ENCODE results near the gene SUMF2.

Gene SUMF2

DNA sequence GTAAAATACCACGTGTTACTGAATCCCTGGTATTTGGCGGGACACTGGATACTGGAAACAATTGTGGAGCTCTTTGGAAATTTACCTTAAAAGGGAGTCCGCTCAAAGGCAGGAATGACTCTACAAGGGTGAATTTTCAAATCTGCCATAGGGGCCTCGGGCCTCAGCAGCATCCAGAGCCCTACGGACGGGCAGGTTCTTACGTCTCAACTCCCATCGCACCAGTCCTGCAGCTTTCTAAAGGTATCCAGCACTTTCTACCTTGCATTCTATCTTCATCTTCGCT is 13.1 kb upstream of the SUMF2 start:
- H2BK12ac ChIP-seq (ENCODE audit: low read length in 2 of 2), result peak overlapping the region in 1 of 2 experiments; percentile 56
- H3K4me1 ChIP-seq (ENCODE audit: control insufficient read depth, insufficient read depth, low read depth, low read length), result peaks cover 23% of the 10 kb centered on the region
- WGBS, result 0% methylated on average over 9 of the region's 9 CpGs
- H2BK120ac ChIP-seq (ENCODE audit: low read depth, low read length), result peak overlapping the region; percentile 75
- no peaks in the 10 kb centered on the region for H3K79me1 ChIP-seq (replicated peaks; ENCODE audit: low read length, poor library complexity, severe bottlenecking)
- H3K4ac ChIP-seq (ENCODE audit: low read depth in 1 of 2, low read length in 2 of 2), result peak overlapping the region in 1 of 2 experiments; percentile 56
- H3K36me3 ChIP-seq (ENCODE audit: control insufficient read depth in 1 of 2, insufficient read depth in 2 of 2, low read depth in 1 of 2, low read length in 2 of 2), result peaks cover 4 to 33% of the 10 kb centered on the region in 2 experiments
- H3K27ac ChIP-seq (ENCODE audit: low read length, poor library complexity, severe bottlenecking), result peak overlapping the region; percentile 94
- no peak for DNase-seq
- H2BK5ac ChIP-seq (ENCODE audit: low read depth, low read length, poor library complexity, severe bottlenecking), result peak overlapping the region; percentile 14
- no peaks in the 10 kb centered on the region for H3K9me3 ChIP-seq (ENCODE audit: control insufficient read depth, low read length)
- H3K4me2 ChIP-seq (ENCODE audit: low read length, poor library complexity, severe bottlenecking), result peak overlapping the region; percentile 66
- H2BK15ac ChIP-seq (ENCODE audit: low read depth, poor library complexity, severe bottlenecking), result no peak overlapping the region
- H4K8ac ChIP-seq (ENCODE audit: low read length), result peak overlapping the region; percentile 90
- H2AFZ ChIP-seq (ENCODE audit: low read depth, low read length), result no peak overlapping the region
- no peak overlapping the region for H3K23ac ChIP-seq (ENCODE audit: low read length in 2 of 2)
- H3K14ac ChIP-seq (ENCODE audit: low read length in 2 of 2), result no peak overlapping the region
- H3K18ac ChIP-seq (ENCODE audit: low read depth in 1 of 2, low read length in 2 of 2), result peak overlapping the region; percentile 55 to 86
- peak overlapping the region; percentile 61 to 98 for H3K4me3 ChIP-seq (ENCODE audit: insufficient read depth in 1 of 2, low read depth in 1 of 2, low read length in 2 of 2)
- H2AK5ac ChIP-seq (ENCODE audit: low read length, severe bottlenecking), result peak overlapping the region; percentile 86
- H4K91ac ChIP-seq (ENCODE audit: low read length), result peak overlapping the region; percentile 91
- H3K9ac ChIP-seq (ENCODE audit: low read length), result peak overlapping the region; percentile 100
- no peaks in the 10 kb centered on the region for H3K27me3 ChIP-seq (ENCODE audit: control insufficient read depth in 1 of 2, insufficient read depth in 1 of 2, low read length in 2 of 2)

DNA sequence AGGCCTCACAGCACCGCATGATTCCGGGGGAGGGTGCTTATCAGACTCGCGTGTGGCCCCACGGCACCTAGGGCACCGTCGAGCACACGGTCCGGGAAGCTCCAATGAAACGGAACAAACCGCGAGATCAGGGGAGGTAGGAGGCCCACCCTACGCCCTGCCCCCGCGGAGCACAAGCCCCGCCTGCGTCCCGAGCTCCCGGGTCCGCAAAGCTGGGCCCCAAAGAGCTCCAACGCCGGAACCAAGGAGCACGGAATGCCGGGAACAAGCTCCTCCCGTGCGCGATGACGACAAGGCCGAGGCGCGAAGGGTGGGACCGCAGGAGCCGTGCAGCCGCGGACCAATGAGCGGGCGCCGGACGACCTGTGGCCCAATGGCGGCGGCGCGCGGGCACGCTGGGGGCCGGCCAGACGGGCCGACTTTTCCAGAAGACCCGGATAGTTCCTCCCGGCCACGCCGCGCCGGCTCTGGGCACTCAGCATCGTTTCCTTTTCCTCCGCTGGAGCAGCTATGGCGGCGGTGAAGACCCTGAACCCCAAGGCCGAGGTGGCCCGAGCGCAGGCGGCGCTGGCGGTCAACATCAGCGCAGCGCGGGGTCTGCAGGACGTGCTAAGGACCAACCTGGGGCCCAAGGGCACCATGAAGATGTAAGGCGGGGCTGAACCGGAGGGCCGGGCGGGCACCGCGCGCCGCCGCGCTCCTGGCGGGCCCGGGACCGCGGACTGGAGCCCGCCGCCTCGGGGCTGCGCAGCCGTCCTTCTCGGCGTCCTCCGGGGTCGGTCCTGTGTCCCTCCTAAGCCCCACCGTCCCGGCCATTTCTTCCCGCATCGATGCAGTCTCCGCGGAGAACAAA is 12.5 kb upstream of the SUMF2 start, which contains the start of the genes CCT6A and PSPH:
CCT6A (plus strand) TSS at position 427 of the 853 bp plus-strand sequence; CDS start at position 511, 84 bp downstream.
PSPH (minus strand) TSS at position 106 of the 853 bp plus-strand sequence. CDS start 30,232 bp downstream, outside the sequence.
- Histone ChIP-seq H3K4ac (ENCODE audit: low read depth in 1 of 2, low read length in 2 of 2) (peak within 1 kb of the TSS; percentile 90 to 99), H4K91ac (ENCODE audit: low read length) (peak within 1 kb of the TSS; percentile 95), H4K8ac (ENCODE audit: low read length) (peak within 1 kb of the TSS; percentile 90), H2BK5ac (ENCODE audit: low read depth, low read length, poor library complexity, severe bottlenecking) (peak within 1 kb of the TSS; percentile 87), H3K9ac (ENCODE audit: low read length) (peak within 1 kb of the TSS; percentile 100), H2BK12ac (ENCODE audit: low read length in 2 of 2) (peak within 1 kb of the TSS; percentile 72 to 82), H3K4me2 (ENCODE audit: low read length, poor library complexity, severe bottlenecking) (peak within 1 kb of the TSS; percentile 67), H3K9me3 (ENCODE audit: control insufficient read depth, low read length) (no peaks in the 10 kb centered on the region), H3K27ac (ENCODE audit: low read length, poor library complexity, severe bottlenecking) (peak within 1 kb of the TSS; percentile 94), H3K79me1 (replicated peaks; ENCODE audit: low read length, poor library complexity, severe bottlenecking) (no peaks in the 10 kb centered on the region), H3K36me3 (ENCODE audit: control insufficient read depth in 1 of 2, insufficient read depth in 2 of 2, low read depth in 1 of 2, low read length in 2 of 2) (peaks cover 7 to 39% of the 10 kb centered on the region in 2 experiments), H2AFZ (ENCODE audit: low read depth, low read length) (peak within 1 kb of the TSS; percentile 93), H2AK5ac (ENCODE audit: low read length, severe bottlenecking) (peak within 1 kb of the TSS; percentile 86), H3K27me3 (ENCODE audit: control insufficient read depth in 1 of 2, insufficient read depth in 1 of 2, low read length in 2 of 2) (no peaks in the 10 kb centered on the region), H3K4me1 (ENCODE audit: control insufficient read depth, insufficient read depth, low read depth, low read length) (peaks cover 20% of the 10 kb centered on the region), H3K14ac (ENCODE audit: low read length in 2 of 2) (peak within 1 kb of the TSS in 1 of 2 experiments; percentile 99), H3K4me3 (ENCODE audit: insufficient read depth in 1 of 2, low read depth in 1 of 2, low read length in 2 of 2) (peak within 1 kb of the TSS; percentile 98), H3K18ac (ENCODE audit: low read depth in 1 of 2, low read length in 2 of 2) (peak within 1 kb of the TSS; percentile 91 to 99), H2BK120ac (ENCODE audit: low read depth, low read length) (peak within 1 kb of the TSS; percentile 75), H2BK15ac (ENCODE audit: low read depth, poor library complexity, severe bottlenecking) (no peak within 1 kb of the TSS), H3K23ac (ENCODE audit: low read length in 2 of 2) (peak within 1 kb of the TSS in 1 of 2 experiments; percentile 83)
- under 1% methylated on average over 96 of the region's 97 CpGs for WGBS
- DNase-seq, result peak; percentile 99

DNA sequence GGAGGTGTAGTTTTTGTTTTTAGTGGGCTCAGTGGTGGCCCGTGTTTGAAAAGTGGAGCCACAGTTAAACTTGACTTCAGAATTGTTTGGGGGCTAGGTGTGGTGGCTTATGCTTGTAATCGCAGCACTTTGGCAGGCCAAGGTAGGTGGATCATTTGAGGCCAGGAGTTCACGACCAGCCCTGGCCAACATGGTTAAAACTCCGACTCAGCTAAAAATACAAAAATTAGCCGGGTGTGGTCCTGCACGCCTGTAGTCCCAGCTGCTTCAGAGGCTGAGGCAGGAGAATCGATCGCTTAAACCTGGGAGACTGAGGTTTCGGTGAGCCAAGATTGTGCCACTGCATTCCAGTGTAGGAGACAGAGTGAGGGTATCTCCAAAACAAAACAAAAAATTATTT is 10.7 kb upstream of the SUMF2 start:
- Histone ChIP-seq H2AK5ac (ENCODE audit: low read length, severe bottlenecking) (peak overlapping the region; percentile 2), H2BK15ac (ENCODE audit: low read depth, poor library complexity, severe bottlenecking) (no peak overlapping the region), H3K27me3 (ENCODE audit: control insufficient read depth in 1 of 2, insufficient read depth in 1 of 2, low read length in 2 of 2) (no peaks in the 10 kb centered on the region), H4K91ac (ENCODE audit: low read length) (no peak overlapping the region), H3K9ac (ENCODE audit: low read length) (peak overlapping the region; percentile 100), H3K36me3 (ENCODE audit: control insufficient read depth in 1 of 2, insufficient read depth in 2 of 2, low read depth in 1 of 2, low read length in 2 of 2) (peaks cover 13 to 57% of the 10 kb centered on the region in 2 experiments), H2BK120ac (ENCODE audit: low read depth, low read length) (no peak overlapping the region), H4K8ac (ENCODE audit: low read length) (peak overlapping the region; percentile 49), H3K14ac (ENCODE audit: low read length in 2 of 2) (no peak overlapping the region), H2BK12ac (ENCODE audit: low read length in 2 of 2) (no peak overlapping the region), H3K23ac (ENCODE audit: low read length in 2 of 2) (no peak overlapping the region), H3K4me2 (ENCODE audit: low read length, poor library complexity, severe bottlenecking) (peak overlapping the region; percentile 40), H3K4me3 (ENCODE audit: insufficient read depth in 1 of 2, low read depth in 1 of 2, low read length in 2 of 2) (peak overlapping the region in 1 of 2 experiments; percentile 98), H3K4me1 (ENCODE audit: control insufficient read depth, insufficient read depth, low read depth, low read length) (peaks cover 16% of the 10 kb centered on the region), H3K9me3 (ENCODE audit: control insufficient read depth, low read length) (no peaks in the 10 kb centered on the region), H3K4ac (ENCODE audit: low read depth in 1 of 2, low read length in 2 of 2) (peak overlapping the region in 1 of 2 experiments; percentile 28), H2BK5ac (ENCODE audit: low read depth, low read length, poor library complexity, severe bottlenecking) (no peak overlapping the region), H3K18ac (ENCODE audit: low read depth in 1 of 2, low read length in 2 of 2) (no peak overlapping the region), H3K79me1 (replicated peaks; ENCODE audit: low read length, poor library complexity, severe bottlenecking) (peaks cover 2% of the 10 kb centered on the region), H3K27ac (ENCODE audit: low read length, poor library complexity, severe bottlenecking) (no peak overlapping the region), H2AFZ (ENCODE audit: low read depth, low read length) (no peak overlapping the region)
- DNase-seq, result no peak
- 93% methylated on average over 9 of the region's 9 CpGs for WGBS

DNA sequence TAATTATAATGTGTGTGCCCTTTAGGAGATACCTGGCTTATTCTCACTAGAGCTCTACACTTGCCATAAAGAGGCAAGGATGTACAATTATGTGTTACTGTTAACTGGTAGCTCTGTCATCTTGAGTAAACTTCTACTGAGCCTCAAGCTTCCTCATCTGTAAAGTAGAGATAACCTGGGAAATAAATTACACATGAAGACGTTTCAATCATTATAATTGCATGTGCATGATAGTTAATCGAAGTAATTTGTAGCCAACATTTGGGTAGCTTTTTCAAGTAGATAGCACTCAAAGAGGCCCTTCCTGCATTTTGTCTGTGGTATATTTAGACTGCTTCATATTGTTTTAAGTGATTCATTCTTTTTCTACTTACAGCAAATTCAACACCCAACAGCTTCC is 10.1 kb upstream of the SUMF2 start:
- Histone ChIP-seq H2AFZ (ENCODE audit: low read depth, low read length) (no peak overlapping the region), H3K4me3 (ENCODE audit: insufficient read depth in 1 of 2, low read depth in 1 of 2, low read length in 2 of 2) (no peak overlapping the region), H3K4me1 (ENCODE audit: control insufficient read depth, insufficient read depth, low read depth, low read length) (peaks cover 14% of the 10 kb centered on the region), H3K9me3 (ENCODE audit: control insufficient read depth, low read length) (no peaks in the 10 kb centered on the region), H3K27me3 (ENCODE audit: control insufficient read depth in 1 of 2, insufficient read depth in 1 of 2, low read length in 2 of 2) (no peaks in the 10 kb centered on the region), H3K9ac (ENCODE audit: low read length) (peak overlapping the region; percentile 100), H3K79me1 (replicated peaks; ENCODE audit: low read length, poor library complexity, severe bottlenecking) (peaks cover 2% of the 10 kb centered on the region), H3K23ac (ENCODE audit: low read length in 2 of 2) (no peak overlapping the region), H2BK5ac (ENCODE audit: low read depth, low read length, poor library complexity, severe bottlenecking) (no peak overlapping the region), H3K27ac (ENCODE audit: low read length, poor library complexity, severe bottlenecking) (no peak overlapping the region), H3K14ac (ENCODE audit: low read length in 2 of 2) (no peak overlapping the region), H4K91ac (ENCODE audit: low read length) (no peak overlapping the region), H3K4ac (ENCODE audit: low read depth in 1 of 2, low read length in 2 of 2) (no peak overlapping the region), H3K4me2 (ENCODE audit: low read length, poor library complexity, severe bottlenecking) (no peak overlapping the region), H2BK15ac (ENCODE audit: low read depth, poor library complexity, severe bottlenecking) (no peak overlapping the region), H3K36me3 (ENCODE audit: control insufficient read depth in 1 of 2, insufficient read depth in 2 of 2, low read depth in 1 of 2, low read length in 2 of 2) (peaks cover 15 to 63% of the 10 kb centered on the region in 2 experiments), H3K18ac (ENCODE audit: low read depth in 1 of 2, low read length in 2 of 2) (no peak overlapping the region), H2BK12ac (ENCODE audit: low read length in 2 of 2) (no peak overlapping the region), H4K8ac (ENCODE audit: low read length) (no peak overlapping the region), H2BK120ac (ENCODE audit: low read depth, low read length) (no peak overlapping the region), H2AK5ac (ENCODE audit: low read length, severe bottlenecking) (no peak overlapping the region)
- no peak for DNase-seq
- WGBS, result 100% methylated on average over 1 of the region's 2 CpGs

Measured in mesenchymal stem cell (in vitro differentiated cells and primary cell).